ENCODE data around the gene MR1. TPM values are rescaled to one million over a fixed set of nuclear protein-coding genes. Genes with fewer than 3 reads are reported as not detected.

Gene MR1
- total and polyA plus RNA-seq, 12 donors: 3.9 to 36.1 (median 26.1) TPM

DNA sequence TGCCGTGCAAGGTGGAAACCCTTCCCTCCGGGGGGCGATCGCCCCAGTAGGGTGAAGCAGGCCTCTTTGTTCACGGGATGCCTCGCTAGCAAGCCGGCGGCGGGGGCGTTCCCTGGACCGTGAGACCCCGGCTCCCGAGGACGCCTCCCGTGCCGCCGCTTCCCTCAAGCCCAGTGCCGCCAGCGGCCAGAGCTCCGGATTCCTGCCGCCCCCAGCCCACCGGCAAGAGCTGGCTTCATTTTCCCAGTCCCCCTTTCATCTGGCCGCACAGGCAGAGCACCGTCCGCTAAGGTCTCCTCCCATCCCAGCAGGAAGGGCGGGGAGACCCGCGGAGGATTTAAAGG is 71.0 kb downstream of the MR1 start:
- peaks cover 9 to 49% of the 10 kb centered on the region in 2 donors for H3K4me1 ChIP-seq (replicated peaks in 1 of 2)
- intact Hi-C loops (cut with DNase I): no loop called here
- no peaks in the 10 kb centered on the region for H3K27me3 ChIP-seq
- H3K4me3 ChIP-seq: peak overlapping the region; percentile 16 to 73 (median 62)
- peak in 5 of 7 donors; percentile 35 to 70 (median 43) for DNase-seq
- no peaks in the 10 kb centered on the region for H3K9me3 ChIP-seq (replicated peaks in 1 of 3)
- peak overlapping the region in 4 of 5 donors; percentile 17 to 89 (median 77) for H3K27ac ChIP-seq
- no peaks in the 10 kb centered on the region for H3K36me3 ChIP-seq (replicated peaks in 1 of 2)
- TF ChIP-seq, protein P1, sequence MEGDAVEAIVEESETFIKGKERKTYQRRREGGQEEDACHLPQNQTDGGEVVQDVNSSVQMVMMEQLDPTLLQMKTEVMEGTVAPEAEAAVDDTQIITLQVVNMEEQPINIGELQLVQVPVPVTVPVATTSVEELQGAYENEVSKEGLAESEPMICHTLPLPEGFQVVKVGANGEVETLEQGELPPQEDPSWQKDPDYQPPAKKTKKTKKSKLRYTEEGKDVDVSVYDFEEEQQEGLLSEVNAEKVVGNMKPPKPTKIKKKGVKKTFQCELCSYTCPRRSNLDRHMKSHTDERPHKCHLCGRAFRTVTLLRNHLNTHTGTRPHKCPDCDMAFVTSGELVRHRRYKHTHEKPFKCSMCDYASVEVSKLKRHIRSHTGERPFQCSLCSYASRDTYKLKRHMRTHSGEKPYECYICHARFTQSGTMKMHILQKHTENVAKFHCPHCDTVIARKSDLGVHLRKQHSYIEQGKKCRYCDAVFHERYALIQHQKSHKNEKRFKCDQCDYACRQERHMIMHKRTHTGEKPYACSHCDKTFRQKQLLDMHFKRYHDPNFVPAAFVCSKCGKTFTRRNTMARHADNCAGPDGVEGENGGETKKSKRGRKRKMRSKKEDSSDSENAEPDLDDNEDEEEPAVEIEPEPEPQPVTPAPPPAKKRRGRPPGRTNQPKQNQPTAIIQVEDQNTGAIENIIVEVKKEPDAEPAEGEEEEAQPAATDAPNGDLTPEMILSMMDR (IDR thresholded peaks at IDR 0.05): peak in 3 of 6 experiments; percentile 25 to 54 (median 34)
- no peak for TF ChIP-seq POLR2A (IDR thresholded peaks at IDR 0.05)
- 0% methylated on average over 3 to 28 of the region's 28 CpGs; no CpG with 5 or more reads in 1 of the 4 donors for WGBS, 4 donors

DNA sequence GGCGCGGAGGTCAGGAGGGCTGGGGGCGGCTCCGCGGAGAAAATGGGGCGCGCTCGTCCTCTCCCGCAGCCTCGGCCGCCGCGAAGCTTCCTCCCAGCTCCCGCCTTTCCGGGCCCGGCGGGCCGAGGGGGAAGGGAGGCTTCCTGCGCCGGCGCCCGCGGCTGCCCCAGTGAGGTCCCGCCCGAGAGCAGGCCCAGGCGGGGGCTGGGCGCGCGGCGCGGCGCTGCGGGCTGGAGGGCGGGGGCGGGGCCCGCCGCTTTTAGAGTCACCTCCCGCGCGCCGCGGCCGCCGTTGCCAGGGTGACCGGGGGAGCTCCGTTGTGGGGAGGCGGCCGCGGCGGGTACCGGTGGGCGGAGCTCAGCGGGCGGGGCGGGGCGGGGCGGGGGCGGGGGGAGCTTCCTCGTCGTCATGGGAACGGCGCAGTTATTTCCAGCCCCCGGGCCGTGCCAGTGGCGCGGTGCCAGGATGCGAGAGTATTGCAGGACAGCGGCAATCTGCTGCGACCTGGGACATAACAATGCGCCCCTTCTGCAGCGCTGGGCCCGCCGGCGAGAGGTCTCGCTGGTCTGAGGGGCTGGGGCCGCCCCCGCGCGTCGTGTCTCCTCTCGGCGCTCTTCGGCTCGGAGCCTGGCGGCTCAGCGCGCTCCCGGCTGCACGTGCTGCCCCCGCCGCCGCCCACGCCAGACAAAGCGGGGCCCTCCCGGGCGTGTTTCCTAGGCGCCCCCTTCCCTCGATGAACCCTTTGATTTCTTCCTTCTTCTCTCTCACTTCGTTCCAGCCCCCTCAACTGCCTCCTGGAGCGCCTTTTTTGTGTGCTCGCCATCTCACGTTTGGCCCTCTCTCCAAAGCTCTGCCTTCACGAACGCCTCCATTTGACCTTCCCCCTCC is 71.6 kb downstream of the MR1 start:
- intact Hi-C loops (cut with DNase I): no loop called here

DNA sequence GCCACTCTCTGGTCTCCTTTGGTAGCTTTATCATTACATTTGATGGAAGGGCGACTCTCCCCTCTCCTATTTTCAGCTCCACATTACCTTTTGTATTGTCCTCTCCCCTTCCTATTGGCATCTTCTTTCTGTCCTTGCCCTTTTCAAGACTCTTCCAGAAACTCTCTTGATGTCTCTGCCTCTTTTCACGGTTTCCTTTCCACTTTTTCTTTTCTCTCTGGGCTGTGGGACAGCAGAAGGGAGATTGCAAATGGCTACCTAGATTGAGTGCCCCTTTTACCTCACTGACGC is 72.2 kb downstream of the MR1 start:
- Histone ChIP-seq H3K27ac (peak overlapping the region in 2 of 5 donors; percentile 12 to 56), H3K36me3 (replicated peaks in 1 of 2) (no peaks in the 10 kb centered on the region), H3K4me1 (replicated peaks in 1 of 2) (peaks cover 7 to 42% of the 10 kb centered on the region in 2 donors), H3K9me3 (replicated peaks in 1 of 3) (no peaks in the 10 kb centered on the region), H3K27me3 (no peaks in the 10 kb centered on the region), H3K4me3 (peak overlapping the region in 1 of 4 donors; percentile 71)
- intact Hi-C loops (cut with DNase I): no loop called here
- WGBS, 4 donors: 41 to 47% (median 43%) methylated on average over 3 of the region's 3 CpGs
- TF ChIP-seq POLR2A (IDR thresholded peaks at IDR 0.05): no peak
- TF ChIP-seq, protein P1 (IDR thresholded peaks at IDR 0.05): no peak
- DNase-seq: no peak

More for the DNA sequence above, 71.6 kb downstream of the MR1 start:
- 1 to 5% (median 3%) methylated on average over 17 to 104 of the region's 104 CpGs for WGBS, 4 donors
- H3K9me3 ChIP-seq (replicated peaks in 1 of 3): no peaks in the 10 kb centered on the region
- peak overlapping the region in 4 of 5 donors; percentile 17 to 89 (median 77) for H3K27ac ChIP-seq
- peak; percentile 70 to 78 for TF ChIP-seq POLR2A (IDR thresholded peaks at IDR 0.05)
- TF ChIP-seq, protein P1 (IDR thresholded peaks at IDR 0.05): no peak
- H3K27me3 ChIP-seq: no peaks in the 10 kb centered on the region
- peaks cover 7 to 43% of the 10 kb centered on the region in 2 donors for H3K4me1 ChIP-seq (replicated peaks in 1 of 2)
- peak; percentile 95 to 97 (median 96) for DNase-seq
- H3K36me3 ChIP-seq (replicated peaks in 1 of 2): no peaks in the 10 kb centered on the region
- peak overlapping the region; percentile 16 to 73 (median 62) for H3K4me3 ChIP-seq

DNA sequence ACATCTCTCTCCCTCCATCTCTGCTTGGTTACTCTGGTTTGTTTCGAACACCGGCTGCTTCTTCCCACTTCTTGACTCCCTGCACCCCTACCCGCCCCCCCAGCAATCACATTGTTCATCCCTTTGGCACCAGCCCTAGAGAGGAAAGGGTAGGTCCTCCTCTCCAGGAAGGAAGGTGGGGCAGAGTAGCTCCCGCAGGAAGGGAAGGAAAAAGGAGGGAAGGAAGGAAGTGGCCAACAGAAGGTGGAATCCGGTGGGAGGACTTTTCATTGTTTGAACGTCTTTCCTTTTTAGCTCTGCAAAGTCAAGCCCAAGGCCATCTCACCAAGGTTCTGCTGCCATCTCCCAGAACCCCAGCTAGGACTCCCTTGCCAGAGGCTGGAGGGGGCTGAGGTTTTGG is 72.7 kb downstream of the MR1 start:
- H3K4me3 ChIP-seq: no peak overlapping the region
- H3K27ac ChIP-seq: peak overlapping the region in 1 of 5 donors; percentile 56
- peaks cover 7 to 37% of the 10 kb centered on the region in 2 donors for H3K4me1 ChIP-seq (replicated peaks in 1 of 2)
- 60 to 63% (median 60%) methylated on average over 6 of the region's 6 CpGs for WGBS, 4 donors
- no peak for DNase-seq
- no peaks in the 10 kb centered on the region for H3K36me3 ChIP-seq (replicated peaks in 1 of 2)
- intact Hi-C loops (cut with DNase I): no loop called here
- no peaks in the 10 kb centered on the region for H3K27me3 ChIP-seq
- H3K9me3 ChIP-seq (replicated peaks in 1 of 3): no peaks in the 10 kb centered on the region
- TF ChIP-seq POLR2A (IDR thresholded peaks at IDR 0.05): no peak
- TF ChIP-seq, protein P1 (IDR thresholded peaks at IDR 0.05): no peak
